Stimulated activated CD4-positive, alpha-beta T cell treated with anti-CD3 and anti-CD28 coated beads, Interleukin-12 subunit alpha, Interleukin-12 subunit beta, amount 100 ng/mL, for 4 hours (primary cell): ENCODE measurements around the gene MAT2A.
"Not testable (repeated sequence)": the region's sequence is repeated elsewhere in the genome, so short reads cannot be mapped to it uniquely, and the experiment has no call there.

Experiments
- DNase-seq: peaks from one replicate; pipeline ENCODE4 v3.0.0-alpha.2; 2020

The MAT2A gene

GRCh38 chr2:85524336-85524908, 14.5 kb upstream of the MAT2A start:
- no peak for DNase-seq

DNA sequence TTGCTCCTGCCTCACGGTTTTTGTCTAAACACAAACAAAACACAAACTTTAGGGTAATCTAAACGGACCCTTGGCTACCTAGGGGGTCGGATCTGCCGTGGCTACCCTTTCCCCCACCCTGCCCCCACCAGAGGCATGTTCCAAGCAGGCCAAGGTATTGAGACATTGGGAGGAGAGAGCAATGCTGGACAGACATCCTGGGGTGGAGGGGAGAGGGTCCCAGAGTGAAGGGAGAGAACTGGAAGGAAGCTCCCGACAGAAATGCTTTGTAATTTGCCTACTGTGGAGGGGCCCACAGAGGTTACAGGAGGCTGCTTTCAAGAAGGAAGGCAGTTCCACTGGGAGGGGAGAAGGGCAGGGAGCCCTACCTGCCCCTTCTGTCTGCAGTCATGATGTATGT, 13.9 kb upstream of the MAT2A start:
- no peak for DNase-seq

DNA sequence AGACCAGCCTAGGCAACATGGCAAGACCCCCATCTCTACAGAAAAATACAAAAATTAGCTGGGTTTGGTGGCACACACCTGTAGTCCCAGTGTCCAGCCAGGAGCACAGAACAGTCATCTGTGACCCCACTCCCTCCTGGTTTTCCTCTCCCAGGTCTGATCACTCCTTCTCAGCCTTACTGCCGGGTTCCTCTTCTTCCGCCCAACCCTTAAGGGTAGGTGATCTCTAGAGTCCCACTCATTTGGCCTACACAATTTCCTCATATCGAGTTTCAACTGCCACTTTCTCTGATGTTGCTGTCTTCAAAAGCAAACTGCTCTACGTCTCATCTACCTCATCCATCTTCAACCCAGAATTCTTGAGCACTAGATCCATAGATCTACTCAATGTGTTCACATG, 13.4 kb upstream of the MAT2A start:
- DNase-seq: no peak

DNA sequence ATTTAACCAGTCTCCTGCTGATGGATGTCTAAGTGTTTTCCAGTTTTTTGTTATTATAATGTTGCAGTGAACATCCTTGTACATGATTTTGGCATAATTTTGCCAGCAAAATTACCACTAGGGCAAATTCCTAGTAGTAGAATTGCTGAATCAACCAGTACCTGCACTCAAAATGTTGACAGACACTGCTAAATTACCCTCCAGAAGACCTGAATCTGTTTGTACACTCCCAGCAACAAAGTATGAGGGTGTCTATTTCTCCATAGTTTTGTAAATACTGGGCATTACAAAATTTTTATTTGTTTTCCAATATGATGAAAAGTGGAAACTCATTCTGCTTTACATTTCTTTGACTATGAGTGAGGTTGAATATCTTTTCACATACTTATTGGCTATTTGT, 11.2 kb upstream of the MAT2A start:
- no peak for DNase-seq

DNA sequence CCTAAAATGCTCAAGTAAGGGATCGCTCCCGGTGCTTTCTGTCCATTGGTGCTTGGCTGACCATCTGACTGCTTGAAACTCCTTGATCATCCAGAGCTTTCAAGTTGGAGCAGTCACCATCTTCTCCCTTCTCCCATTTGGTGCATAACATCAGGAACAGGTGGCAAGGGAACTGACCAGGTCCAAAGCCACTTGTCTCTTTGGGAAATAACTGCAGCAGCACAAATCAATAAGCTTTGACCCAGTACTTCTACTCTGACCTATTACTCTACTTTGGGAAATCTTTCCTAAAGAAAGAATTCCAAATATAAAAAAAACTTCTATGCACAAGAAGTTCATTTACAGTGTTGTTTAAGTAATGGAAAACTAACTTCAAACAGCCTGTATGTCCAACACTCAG, 10.6 kb upstream of the MAT2A start:
- DNase-seq: no peak

DNA sequence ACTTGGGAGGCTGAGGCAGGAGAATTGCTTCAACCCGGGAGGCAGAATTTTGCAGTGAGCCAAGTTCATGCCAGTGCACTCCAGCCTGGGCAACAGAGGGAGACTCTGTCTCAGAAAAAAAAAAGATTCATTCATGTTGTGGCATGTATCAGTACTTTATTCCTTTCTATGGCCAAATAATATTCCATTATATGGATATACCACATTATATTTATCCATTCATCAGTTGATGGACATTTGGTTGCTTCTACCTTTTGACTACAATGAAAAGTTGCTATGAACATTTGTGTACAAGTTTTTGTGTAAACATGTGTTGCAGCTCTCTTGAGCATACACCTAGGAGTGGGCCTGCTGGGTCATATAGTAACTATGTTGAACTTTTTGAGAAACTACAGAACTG, 9.2 kb upstream of the MAT2A start:
- no peak for DNase-seq

- no peak for DNase-seq
Observed at GRCh38 chr2:85531589-85531988, 7.4 kb upstream of the MAT2A start.

GRCh38 chr2:85534099-85534498, 4.9 kb upstream of the MAT2A start:
- DNase-seq: no peak

DNA sequence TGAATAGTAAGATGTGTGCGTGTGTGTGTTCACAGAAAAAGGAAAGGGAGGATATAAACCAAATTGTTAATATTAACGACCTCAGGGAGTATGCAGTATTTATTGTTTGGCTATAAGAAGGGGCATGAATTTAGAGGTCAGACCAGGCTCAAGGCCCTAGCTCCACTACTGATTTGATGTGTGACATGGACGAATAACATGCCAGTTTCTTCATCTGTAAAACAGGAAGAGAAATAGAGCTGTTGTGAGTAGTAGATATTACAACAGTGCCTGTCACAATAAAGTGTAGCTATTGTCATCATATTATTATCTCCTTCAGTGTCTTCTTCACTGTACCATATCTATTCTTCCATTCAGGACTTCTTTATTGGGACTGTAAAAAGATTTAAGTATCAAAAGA, 4.1 kb upstream of the MAT2A start:
- DNase-seq: no peak

GRCh38 chr2:85536479-85536878, 2.5 kb upstream of the MAT2A start:
- DNase-seq: no peak

DNA sequence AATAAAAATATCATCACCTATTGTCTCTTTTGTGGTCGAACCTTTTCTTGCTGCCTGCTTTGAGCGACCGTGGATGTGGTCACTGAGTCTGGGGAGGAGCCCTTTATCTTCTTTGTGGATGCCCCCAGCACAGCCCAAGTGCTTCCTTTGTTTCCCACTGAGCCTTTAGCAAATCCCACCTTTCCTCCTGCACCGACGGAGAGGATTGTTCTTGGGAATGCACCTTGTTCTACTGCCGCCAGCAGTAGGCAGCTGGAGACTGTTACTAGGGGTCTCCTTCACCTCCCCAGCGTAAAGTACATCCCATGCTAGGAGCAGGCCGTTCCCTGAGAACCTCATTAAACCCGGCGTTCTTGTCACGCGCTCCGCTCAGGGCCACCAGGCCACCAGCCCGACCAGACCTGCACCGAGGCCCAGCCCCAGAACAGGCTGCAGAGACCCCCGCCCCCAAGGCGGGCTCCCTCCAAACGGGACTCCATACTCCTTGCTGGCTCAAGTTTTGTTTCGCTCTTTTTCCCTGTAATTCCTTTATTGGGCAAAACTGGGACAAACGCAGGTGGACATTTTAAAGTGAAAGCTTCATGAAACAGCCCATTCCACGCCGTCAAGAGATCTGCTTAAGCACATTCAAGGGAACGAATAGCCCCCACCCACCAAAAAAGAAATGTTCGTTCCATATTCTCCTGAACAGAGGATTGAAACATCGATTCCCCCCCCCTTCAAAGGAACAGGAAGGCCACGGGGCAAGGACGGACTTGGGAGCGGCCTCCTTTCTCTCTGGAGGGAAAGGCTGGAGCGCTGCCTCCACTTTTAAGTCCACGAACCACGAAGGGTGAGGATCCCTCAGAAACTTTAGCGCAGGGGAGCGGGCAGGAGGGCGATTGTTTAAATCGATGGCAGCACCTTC, 1.1 kb upstream of the MAT2A start:
- DNase-seq: peak; percentile 38

GRCh38 chr2:85539361-85540132, 579 bp downstream of the MAT2A start:
- DNase-seq: peak; percentile 76

GRCh38 chr2:85540133-85540648, 1.2 kb downstream of the MAT2A start:
- DNase-seq: no peak

DNA sequence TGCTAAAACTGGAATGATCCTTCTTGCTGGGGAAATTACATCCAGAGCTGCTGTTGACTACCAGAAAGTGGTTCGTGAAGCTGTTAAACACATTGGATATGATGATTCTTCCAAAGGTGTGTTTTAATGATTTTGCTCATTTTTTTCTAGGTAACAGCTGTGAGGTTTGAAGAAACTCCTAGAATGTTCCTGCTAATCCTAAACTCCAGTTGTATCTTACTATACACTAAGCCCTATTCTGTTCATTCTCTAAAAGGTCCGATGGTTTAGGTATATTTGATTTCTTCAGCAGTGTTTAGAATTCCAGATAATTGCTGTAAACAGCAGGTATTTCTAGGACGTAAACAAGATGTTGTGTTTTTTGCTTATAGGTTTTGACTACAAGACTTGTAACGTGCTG, 2.3 kb downstream of the MAT2A start:
- DNase-seq: no peak

GRCh38 chr2:85541753-85542457, 2.9 kb downstream of the MAT2A start:
- no peak for DNase-seq

DNA sequence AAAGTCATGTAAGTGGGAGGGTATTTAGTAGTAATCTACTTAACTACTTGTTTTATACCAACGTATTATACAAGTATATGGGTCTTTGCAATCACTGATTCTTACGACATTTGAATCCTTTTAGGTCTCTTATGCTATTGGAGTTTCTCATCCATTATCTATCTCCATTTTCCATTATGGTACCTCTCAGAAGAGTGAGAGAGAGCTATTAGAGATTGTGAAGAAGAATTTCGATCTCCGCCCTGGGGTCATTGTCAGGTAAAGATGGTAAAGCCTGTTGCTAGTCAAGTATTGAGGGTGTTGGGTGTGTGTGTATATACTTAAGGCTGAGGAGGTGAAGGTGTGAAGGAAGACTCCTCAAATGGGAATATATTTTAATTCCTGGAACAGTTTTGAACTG, 3.8 kb downstream of the MAT2A start:
- DNase-seq: no peak

DNA sequence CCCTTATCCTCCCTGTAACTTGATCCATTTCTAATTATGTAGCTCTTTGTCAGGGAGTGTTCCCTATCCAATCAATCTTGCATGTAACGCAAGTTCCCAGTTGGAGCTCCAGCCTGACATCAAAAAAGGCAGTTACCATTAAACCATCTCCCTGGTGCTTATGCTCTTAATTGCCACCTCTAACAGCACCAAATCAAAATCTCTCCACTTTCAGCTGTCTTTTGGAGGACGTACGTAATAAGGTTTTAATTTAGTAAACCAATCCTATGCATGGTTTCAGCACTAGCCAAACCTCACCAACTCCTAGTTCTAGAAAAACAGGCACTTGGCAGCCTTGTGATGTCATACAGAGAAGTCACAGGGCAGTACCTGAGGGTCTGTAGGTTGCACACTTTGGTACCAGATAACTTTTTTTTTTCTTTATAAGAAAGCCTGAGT, 5.3 kb downstream of the MAT2A start:
- DNase-seq: not testable (repeated sequence)

DNA sequence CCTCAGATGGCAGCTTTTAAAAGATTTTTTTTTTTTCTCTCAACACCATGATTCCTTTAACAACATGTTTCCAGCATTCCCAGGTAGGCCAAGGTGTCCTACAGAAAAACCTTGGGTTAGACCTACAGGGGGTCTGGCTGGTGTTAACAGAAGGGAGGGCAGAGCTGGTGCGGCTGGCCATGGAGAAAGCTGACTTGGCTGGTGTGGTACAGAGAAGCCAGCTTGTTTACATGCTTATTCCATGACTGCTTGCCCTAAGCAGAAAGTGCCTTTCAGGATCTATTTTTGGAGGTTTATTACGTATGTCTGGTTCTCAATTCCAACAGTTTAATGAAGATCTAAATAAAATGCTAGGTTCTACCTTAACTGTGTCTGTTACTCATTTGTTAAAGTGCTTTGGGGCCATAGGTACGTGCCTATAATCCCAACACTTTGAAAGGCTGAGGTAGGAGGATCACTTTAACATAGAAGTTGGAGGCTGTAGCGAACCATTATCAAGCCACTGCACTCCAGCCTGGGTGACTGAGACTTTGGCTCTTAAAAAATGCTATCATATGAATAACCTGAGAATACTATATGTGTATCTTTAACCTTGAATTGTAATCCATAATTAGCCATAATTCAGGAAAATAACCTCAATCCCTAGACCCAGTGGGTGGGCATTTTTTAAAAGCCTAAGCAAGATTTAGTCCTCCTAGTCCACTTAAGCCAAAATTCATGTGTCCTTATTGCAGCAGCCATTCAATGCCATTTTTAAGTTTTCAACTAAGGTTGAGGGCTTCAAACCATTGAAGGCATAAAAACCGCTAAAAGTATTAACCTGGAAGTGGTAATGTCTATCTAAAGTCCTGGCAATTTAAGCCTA, 6.2 kb downstream of the MAT2A start:
- DNase-seq: not testable (repeated sequence)

- DNase-seq: no peak
Observed at GRCh38 chr2:85545780-85546240, 6.8 kb downstream of the MAT2A start.

GRCh38 chr2:85547089-85547858, 8.3 kb downstream of the MAT2A start:
- DNase-seq: no peak
